Measurements from ENCODE around the gene PTPRK.

Gene PTPRK

GRCh38 chr6:128117916-128118315 is 402.5 kb downstream of the PTPRK start:
- no peak for DNase-seq

- no peak for DNase-seq
Observed at GRCh38 chr6:128114164-128114563, 406.2 kb downstream of the PTPRK start.

- DNase-seq, result no peak
Observed at GRCh38 chr6:128112494-128112893, 407.9 kb downstream of the PTPRK start.

GRCh38 chr6:128111096-128111495 is 409.3 kb downstream of the PTPRK start:
- no peak for DNase-seq

- DNase-seq, result no peak
Observed at GRCh38 chr6:128107682-128108081, 412.7 kb downstream of the PTPRK start.

- DNase-seq, result peak; percentile 65
Observed at GRCh38 chr6:128099571-128100197, 420.7 kb downstream of the PTPRK start.

GRCh38 chr6:128098000-128098581 is 422.3 kb downstream of the PTPRK start:
- DNase-seq, result no peak

GRCh38 chr6:128097009-128097408 is 423.4 kb downstream of the PTPRK start:
- peak; percentile 6 for DNase-seq

GRCh38 chr6:128095362-128095761 is 425.0 kb downstream of the PTPRK start:
- no peak for DNase-seq

- no peak for DNase-seq
Observed at GRCh38 chr6:128079021-128079420, 441.4 kb downstream of the PTPRK start.

GRCh38 chr6:128078276-128078675 is 442.1 kb downstream of the PTPRK start:
- DNase-seq, result no peak

GRCh38 chr6:128076843-128077242 is 443.6 kb downstream of the PTPRK start:
- no peak for DNase-seq

- DNase-seq, result no peak
Observed at GRCh38 chr6:128074567-128074966, 445.8 kb downstream of the PTPRK start.

- DNase-seq, result no peak
Observed at GRCh38 chr6:128073389-128073788, 447.0 kb downstream of the PTPRK start.

- no peak for DNase-seq
Observed at GRCh38 chr6:128071212-128071611, 449.2 kb downstream of the PTPRK start.

GRCh38 chr6:128070406-128070805 is 450.0 kb downstream of the PTPRK start:
- no peak for DNase-seq

GRCh38 chr6:128069188-128069587 is 451.2 kb downstream of the PTPRK start:
- DNase-seq, result no peak

- no peak for DNase-seq
Observed at GRCh38 chr6:128068119-128068479, 452.3 kb downstream of the PTPRK start.

- no peak for DNase-seq
Observed at GRCh38 chr6:128067446-128068118, 452.8 kb downstream of the PTPRK start.

- DNase-seq, result no peak
Observed at GRCh38 chr6:128065072-128065471, 455.3 kb downstream of the PTPRK start.

GRCh38 chr6:128064540-128064895 is 455.9 kb downstream of the PTPRK start:
- no peak for DNase-seq

GRCh38 chr6:128063850-128064539 is 456.4 kb downstream of the PTPRK start:
- DNase-seq, result no peak

- DNase-seq, result no peak
Observed at GRCh38 chr6:128062882-128063603, 457.4 kb downstream of the PTPRK start.
